Gastrocnemius medialis (tissue), 4 donors: ENCODE measurements around the gene OPN4. TPM values are rescaled to one million over a fixed set of nuclear protein-coding genes. Genes with fewer than 3 reads are reported as not detected.
A peak's percentile ranks its signal among the peaks of the same experiment; 100 is the strongest.

ENCODE experiments used
- ATAC-seq, 2 donors: fragments of 150-250 bp; one replicate each; pipeline ENCODE4 v1.9.1; 2016
- DNase-seq, 2 donors: peaks; one replicate each; pipeline ENCODE4 v3.0.0-alpha.2; 2019
- H3K27ac ChIP-seq, 4 donors: fragments of 200-600 bp; sonication (generic); 1 replicate in 1 of 4; 2 replicates in 3 of 4; pipeline ENCODE4 v1.5.1; 2016 to 2018; ENCODE audit warnings: mild to moderate bottlenecking in 2 of 4, moderate library complexity in 1 of 4
- H3K27me3 ChIP-seq, 3 donors: fragments of 200-600 bp; sonication (generic) in 2 of 3; 1 replicate in 1 of 3; 2 replicates in 2 of 3; pipeline versions ENCODE4 v1.5.1 to v1.6.0; 2016 to 2019; ENCODE audit warnings: mild to moderate bottlenecking in 1 of 3, moderate library complexity in 1 of 3
- H3K36me3 ChIP-seq, 2 donors: fragments of 200-600 bp; sonication (generic) in 1 of 2; one replicate each; pipeline ENCODE4 v1.5.1; 2017 to 2018
- H3K4me1 ChIP-seq, 2 donors: fragments of 200-600 bp; sonication (generic) in 1 of 2; one replicate each; pipeline ENCODE4 v1.5.1; 2016 to 2017; ENCODE audit warnings: mild to moderate bottlenecking in 2 of 2
- H3K4me3 ChIP-seq, 4 donors: fragments of 200-600 bp; sonication (generic) in 3 of 4; 1 replicate in 1 of 4; 2 replicates in 3 of 4; pipeline ENCODE4 v1.5.1; 2016 to 2019; ENCODE audit warnings: mild to moderate bottlenecking in 2 of 4
- H3K9me3 ChIP-seq, 3 donors: fragments of 200-600 bp; sonication (generic) in 2 of 3; 1 replicate in 1 of 3; 2 replicates in 2 of 3; pipeline ENCODE4 v1.5.1; 2016 to 2019
- CTCF ChIP-seq, 5 experiments: fragments of 450-650 bp in 3 of 5; fragments of 200-600 bp in 2 of 5; sonication (generic) in 2 of 5; IDR thresholded peaks in 4 of 5; conservative IDR thresholded peaks in 1 of 5; 1 replicate in 4 of 5; 2 replicates in 1 of 5; pipeline ENCODE4 v1.5.1; 2016 to 2019; ENCODE audit warnings: antibody characterized with exemption in 5 of 5, mild to moderate bottlenecking in 3 of 5, moderate library complexity in 3 of 5
- POLR2A ChIP-seq, 2 donors: fragments of 450-650 bp; IDR thresholded peaks; one replicate each; pipeline ENCODE4 v1.6.1; 2017; ENCODE audit warnings: antibody characterized with exemption in 2 of 2, mild to moderate bottlenecking in 2 of 2, moderate library complexity in 2 of 2
- in situ Hi-C, 4 donors: fragments of 200-750 bp; cut with MboI; loops; one replicate each; pipeline versions ENCODE4 v1.15.0 to v1.8.0; 2017; ENCODE audit warnings: low sequenced_read_pairs in 4 of 4
- intact Hi-C: fragments of 100-400 bp; cut with DNase I; formaldehyde crosslinking; loops from one replicate; pipeline ENCODE4 v1.15.1; 2023; ENCODE audit warnings: low total_unique reads
- total RNA-seq, 4 donors: library from RNA; depleted of rRNA; stranded (reverse); fragments of >200 nt; gene quantifications; one replicate each; pipeline versions ENCODE4 v1.1.0 to v1.2.3, GENCODE V29; 2016

OPN4 gene
- total RNA-seq, 4 donors from 2014 or later = 0.13 to 4.2 (median 0.92) TPM; not detected in 1

GRCh38 chr10:86671985-86672710 is 17.8 kb downstream of the OPN4 start:
- TF ChIP-seq POLR2A (IDR thresholded peaks at IDR 0.05) (peak; percentile 8 to 25), CTCF (IDR thresholded peaks at IDR 0.05 in 4 of 5, conservative IDR thresholded peaks at IDR 0.05 in 1 of 5) (no peak)
- Histone ChIP-seq H3K9me3 (no peaks in the 10 kb centered on the region), H3K4me1 (peaks cover 89 to 97% of the 10 kb centered on the region in 2 donors), H3K27me3 (no peaks in the 10 kb centered on the region), H3K27ac (peak overlapping the region; percentile 98 to 100 (median 99)), H3K4me3 (peak overlapping the region; percentile 51 to 79 (median 69)), H3K36me3 (no peaks in the 10 kb centered on the region)
- DNase-seq (peak; percentile 43 to 81), ATAC-seq (peak in 1 of 2 donors; percentile 6)
- intact Hi-C loops = loop anchor here (5.0 kb wide), 1 partner anchor 140 kb away; no protein-coding TSS in a partner anchor
- in situ Hi-C loops = loop anchor here in 1 of 4 donors (10.0 kb wide), 1 partner anchor 147 kb away; the partner anchor contains the start of gene WAPL

- Histone ChIP-seq H3K4me3 (peak overlapping the region in 3 of 4 donors; percentile 68 to 79 (median 70)), H3K4me1 (peaks cover 88 to 98% of the 10 kb centered on the region in 2 donors), H3K9me3 (no peaks in the 10 kb centered on the region), H3K27me3 (no peaks in the 10 kb centered on the region), H3K27ac (peak overlapping the region; percentile 98 to 100 (median 99)), H3K36me3 (no peaks in the 10 kb centered on the region)
- DNase-seq (no peak), ATAC-seq (no peak)
- TF ChIP-seq CTCF (IDR thresholded peaks at IDR 0.05 in 4 of 5, conservative IDR thresholded peaks at IDR 0.05 in 1 of 5) (no peak), POLR2A (IDR thresholded peaks at IDR 0.05) (no peak)
- in situ Hi-C loops (loop anchor here in 1 of 4 donors (10.0 kb wide), 1 partner anchor 149 kb away; the partner anchor contains the start of gene WAPL), intact Hi-C loops (loop anchor here (5.0 kb wide), 1 partner anchor 141 kb away; no protein-coding TSS in a partner anchor)
Measured at GRCh38 chr10:86673216-86673826, 19.0 kb downstream of the OPN4 start.

- H3K9me3 ChIP-seq = no peaks in the 10 kb centered on the region
- TF ChIP-seq CTCF (IDR thresholded peaks at IDR 0.05 in 4 of 5, conservative IDR thresholded peaks at IDR 0.05 in 1 of 5) (no peak), POLR2A (IDR thresholded peaks at IDR 0.05) (peak; percentile 41 to 55)
- intact Hi-C loops (loop anchor here (5.0 kb wide), 1 partner anchor 142 kb away; no protein-coding TSS in a partner anchor), in situ Hi-C loops (loop anchor here in 1 of 4 donors (10.0 kb wide), 1 partner anchor 149 kb away; the partner anchor contains the start of gene WAPL)
- no peaks in the 10 kb centered on the region for H3K36me3 ChIP-seq
- H3K27ac ChIP-seq = peak overlapping the region; percentile 98 to 100 (median 99)
- H3K4me3 ChIP-seq = peak overlapping the region; percentile 6 to 79 (median 69)
- ATAC-seq = peak; percentile 43 to 48
- DNase-seq = peak; percentile 79 to 96
- peaks cover 95 to 99% of the 10 kb centered on the region in 2 donors for H3K4me1 ChIP-seq
- H3K27me3 ChIP-seq = no peaks in the 10 kb centered on the region
Measured at GRCh38 chr10:86673827-86674581, 19.7 kb downstream of the OPN4 start.

- Histone ChIP-seq H3K9me3 (no peaks in the 10 kb centered on the region), H3K36me3 (no peaks in the 10 kb centered on the region), H3K27me3 (no peaks in the 10 kb centered on the region), H3K4me3 (peak overlapping the region in 1 of 4 donors; percentile 26), H3K27ac (peak overlapping the region; percentile 98 to 100 (median 99)), H3K4me1 (peaks cover 96 to 99% of the 10 kb centered on the region in 2 donors)
- intact Hi-C loops = loop anchor here (5.0 kb wide), 2 partner anchors 143 to 153 kb away; partner anchors contain the start of gene WAPL
- DNase-seq (peak in 1 of 2 donors; percentile 87), ATAC-seq (peak in 1 of 2 donors; percentile 11)
- in situ Hi-C loops = loop anchor here in 1 of 4 donors (10.0 kb wide), 1 partner anchor 150 kb away; the partner anchor contains the start of gene WAPL
- TF ChIP-seq POLR2A (IDR thresholded peaks at IDR 0.05) (no peak), CTCF (IDR thresholded peaks at IDR 0.05 in 4 of 5, conservative IDR thresholded peaks at IDR 0.05 in 1 of 5) (no peak)
Measured at GRCh38 chr10:86674912-86675311, 20.6 kb downstream of the OPN4 start.
